ENCODE data around the gene BNIP3. TPM values are rescaled to one million over a fixed set of nuclear protein-coding genes. Genes with fewer than 3 reads are reported as not detected.
A peak's percentile ranks its signal among the peaks of the same experiment; 100 is the strongest.

The BNIP3 gene
- total RNA-seq (ENCODE audit: unreplicated experiment): 56.4 TPM
- long read RNA-seq, transcript BNIP3-201 (6 exons, 2,861 nt): major isoform, 129 of 137 reads
- long read RNA-seq, partial matches to known transcripts: 3 of 137 reads
- long read RNA-seq, other reads (novel, unspliced or antisense): 4 of 137 reads

- peaks cover 15% of the 10 kb centered on the region for H3K4me1 Mint-ChIP-seq (ENCODE audit: low read depth, unreplicated experiment)
- H3K9me3 Mint-ChIP-seq (ENCODE audit: unreplicated experiment): peaks cover 14% of the 10 kb centered on the region
- peaks cover 4% of the 10 kb centered on the region for H3K36me3 Mint-ChIP-seq (ENCODE audit: unreplicated experiment)
- peak within 1 kb of the TSS; percentile 69 for H3K27ac Mint-ChIP-seq (ENCODE audit: unreplicated experiment)
- peaks cover 9% of the 10 kb centered on the region for H3K27me3 Mint-ChIP-seq (ENCODE audit: unreplicated experiment)
- peak; percentile 99 for DNase-seq
- H3K4me3 Mint-ChIP-seq (ENCODE audit: unreplicated experiment): peak within 1 kb of the TSS; percentile 95
- peak; percentile 1 for TF ChIP-seq CTCF (IDR thresholded peaks at IDR 0.05; ENCODE audit: partially characterized antibody, unreplicated experiment)
These were observed at the start of gene BNIP3 for GRCh38 chr10:131981429-131982184. Gene BNIP3 (minus strand): TSS chr10:131981923. CDS start chr10:131981806, 117 bp downstream.

- H3K9me3 Mint-ChIP-seq (ENCODE audit: unreplicated experiment): peaks cover 2% of the 10 kb centered on the region
- peaks cover 1% of the 10 kb centered on the region for H3K4me1 Mint-ChIP-seq (ENCODE audit: low read depth, unreplicated experiment)
- H3K36me3 Mint-ChIP-seq (ENCODE audit: unreplicated experiment): peaks cover 13% of the 10 kb centered on the region
- H3K27me3 Mint-ChIP-seq (ENCODE audit: unreplicated experiment): peaks cover 13% of the 10 kb centered on the region
- no peak overlapping the region for H3K27ac Mint-ChIP-seq (ENCODE audit: unreplicated experiment)
- H3K4me3 Mint-ChIP-seq (ENCODE audit: unreplicated experiment): no peak overlapping the region
- no peak for DNase-seq
- TF ChIP-seq CTCF (IDR thresholded peaks at IDR 0.05; ENCODE audit: partially characterized antibody, unreplicated experiment): no peak
These were observed 49.3 kb upstream of the BNIP3 start for GRCh38 chr10:132030898-132031463.

- H3K36me3 Mint-ChIP-seq (ENCODE audit: unreplicated experiment): peaks cover 4% of the 10 kb centered on the region
- H3K27ac Mint-ChIP-seq (ENCODE audit: unreplicated experiment): no peak overlapping the region
- H3K9me3 Mint-ChIP-seq (ENCODE audit: unreplicated experiment): peaks cover 2% of the 10 kb centered on the region
- H3K4me3 Mint-ChIP-seq (ENCODE audit: unreplicated experiment): no peak overlapping the region
- peaks cover 1% of the 10 kb centered on the region for H3K4me1 Mint-ChIP-seq (ENCODE audit: low read depth, unreplicated experiment)
- H3K27me3 Mint-ChIP-seq (ENCODE audit: unreplicated experiment): peaks cover 7% of the 10 kb centered on the region
- no peak for DNase-seq
- no peak for TF ChIP-seq CTCF (IDR thresholded peaks at IDR 0.05; ENCODE audit: partially characterized antibody, unreplicated experiment)
These were observed 47.0 kb upstream of the BNIP3 start for GRCh38 chr10:132028706-132029105.

GRCh38 chr10:132027423-132027983 is 45.8 kb upstream of the BNIP3 start:
- peaks cover 1% of the 10 kb centered on the region for H3K4me1 Mint-ChIP-seq (ENCODE audit: low read depth, unreplicated experiment)
- no peak overlapping the region for H3K4me3 Mint-ChIP-seq (ENCODE audit: unreplicated experiment)
- no peak overlapping the region for H3K27ac Mint-ChIP-seq (ENCODE audit: unreplicated experiment)
- DNase-seq: no peak
- peaks cover 5% of the 10 kb centered on the region for H3K9me3 Mint-ChIP-seq (ENCODE audit: unreplicated experiment)
- TF ChIP-seq CTCF (IDR thresholded peaks at IDR 0.05; ENCODE audit: partially characterized antibody, unreplicated experiment): no peak
- H3K27me3 Mint-ChIP-seq (ENCODE audit: unreplicated experiment): peaks cover 9% of the 10 kb centered on the region
- peaks cover 4% of the 10 kb centered on the region for H3K36me3 Mint-ChIP-seq (ENCODE audit: unreplicated experiment)
